MCF 10A (cell line): Measurements from ENCODE around the gene ENTHD1. TPM values are rescaled to one million over a fixed set of nuclear protein-coding genes. Genes with fewer than 3 reads are reported as not detected.

ENCODE experiments used
- BruUV-seq: library from RNA; stranded (reverse); fragments of 400-500 nt; replicated peaks from 2 replicates; lab custom pipeline; 2021; lab: Mats Ljungman, UMichigan
- CTCF ChIA-PET: fragments of 300-600 bp; sonication (Branson Sonifier 250); formaldehyde crosslinking; extraction: SDS; loops from one replicate; lab custom pipeline; 2021; ENCODE audit warnings: antibody characterized with exemption, inconsistent platforms; lab: Yijun Ruan, JAX
- POLR2A ChIA-PET: fragments of 300-600, 350-650 bp; sonication (Branson Sonifier 250); formaldehyde crosslinking; extraction: SDS; loops from one replicate; lab custom pipeline; 2020; ENCODE audit warnings: antibody characterized with exemption, inconsistent platforms; lab: Yijun Ruan, JAX
- DNase-seq: peaks from one replicate; pipeline ENCODE4 v3.0.0-alpha.2; 2018; ENCODE audit not compliant: unreplicated experiment
- H3K27ac Mint-ChIP-seq: one replicate; pipeline ENCODE4 v1.8.0; 2022; ENCODE audit warnings: mild to moderate bottlenecking, low read depth, mixed read lengths; ENCODE audit not compliant: unreplicated experiment
- H3K27me3 Mint-ChIP-seq: one replicate; pipeline ENCODE4 v1.8.0; 2022; ENCODE audit warnings: mixed read lengths; ENCODE audit not compliant: insufficient read depth, unreplicated experiment
- H3K36me3 Mint-ChIP-seq: one replicate; pipeline ENCODE4 v1.8.0; 2022; ENCODE audit warnings: mild to moderate bottlenecking, moderate library complexity, mixed read lengths; ENCODE audit not compliant: insufficient read depth, unreplicated experiment
- H3K4me1 Mint-ChIP-seq: one replicate; pipeline ENCODE4 v1.8.0; 2022; ENCODE audit warnings: mixed read lengths; ENCODE audit not compliant: insufficient read depth, unreplicated experiment
- H3K4me3 Mint-ChIP-seq: one replicate; pipeline ENCODE4 v1.8.0; 2022; ENCODE audit warnings: mild to moderate bottlenecking, moderate library complexity, mixed read lengths; ENCODE audit not compliant: unreplicated experiment
- H3K9me3 Mint-ChIP-seq: one replicate; pipeline ENCODE4 v1.8.0; 2022; ENCODE audit warnings: mixed read lengths; ENCODE audit not compliant: unreplicated experiment
- intact Hi-C: fragments of 100-400 bp; cut with micrococcal nuclease; formaldehyde crosslinking; loops from 2 replicates; pipeline ENCODE4 v1.14.1; 2022
- total RNA-seq: library from RNA; stranded (reverse); gene quantifications from 2 replicates; pipeline ENCODE4 v1.2.3, GENCODE V29; 2022
- TF ChIP-seq, protein P1 (sequence below): fragments of 200-600 bp; IDR thresholded peaks from one replicate; pipeline ENCODE4 v1.8.0; 2022; ENCODE audit warnings: antibody characterized with exemption, mild to moderate bottlenecking; ENCODE audit not compliant: unreplicated experiment

The ENTHD1 gene
- total RNA-seq, 1 experiment from 2014 or later, result not detected

DNA sequence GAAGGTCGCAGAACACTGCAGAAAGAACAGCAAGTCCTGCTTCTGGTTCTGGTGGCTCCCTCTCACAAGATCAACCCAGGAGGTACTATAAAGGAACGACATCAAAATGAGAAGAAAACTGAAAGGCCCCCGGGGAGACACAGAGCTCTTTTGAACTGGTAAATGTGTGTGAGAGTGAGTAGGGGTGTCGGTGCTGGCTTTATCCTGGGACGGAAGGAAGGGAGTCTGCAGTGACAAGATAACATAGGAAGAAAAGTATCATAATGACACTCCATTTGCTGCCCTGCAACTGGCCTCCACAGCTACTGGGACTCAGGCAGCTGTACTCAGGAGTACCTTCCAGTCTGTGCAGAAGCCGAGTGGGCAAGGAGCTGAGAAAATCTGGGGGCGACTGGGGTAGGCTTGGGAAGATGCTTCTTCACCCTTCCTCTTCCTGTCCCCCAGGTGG, 60.9 kb downstream of the ENTHD1 start:
- H3K4me1 Mint-ChIP-seq, result no peaks in the 10 kb centered on the region
- no peaks in the 10 kb centered on the region for H3K36me3 Mint-ChIP-seq
- ChIA-PET CTCF (no interaction called here), POLR2A (no interaction called here)
- H3K27me3 Mint-ChIP-seq, result peaks cover 87% of the 10 kb centered on the region
- H3K9me3 Mint-ChIP-seq, result no peaks in the 10 kb centered on the region
- intact Hi-C loops, result no loop called here
- no peak overlapping the region for H3K4me3 Mint-ChIP-seq
- BruUV-seq, result no TSS peak
- no peak overlapping the region for H3K27ac Mint-ChIP-seq
- no peak for DNase-seq
- TF ChIP-seq, protein P1, sequence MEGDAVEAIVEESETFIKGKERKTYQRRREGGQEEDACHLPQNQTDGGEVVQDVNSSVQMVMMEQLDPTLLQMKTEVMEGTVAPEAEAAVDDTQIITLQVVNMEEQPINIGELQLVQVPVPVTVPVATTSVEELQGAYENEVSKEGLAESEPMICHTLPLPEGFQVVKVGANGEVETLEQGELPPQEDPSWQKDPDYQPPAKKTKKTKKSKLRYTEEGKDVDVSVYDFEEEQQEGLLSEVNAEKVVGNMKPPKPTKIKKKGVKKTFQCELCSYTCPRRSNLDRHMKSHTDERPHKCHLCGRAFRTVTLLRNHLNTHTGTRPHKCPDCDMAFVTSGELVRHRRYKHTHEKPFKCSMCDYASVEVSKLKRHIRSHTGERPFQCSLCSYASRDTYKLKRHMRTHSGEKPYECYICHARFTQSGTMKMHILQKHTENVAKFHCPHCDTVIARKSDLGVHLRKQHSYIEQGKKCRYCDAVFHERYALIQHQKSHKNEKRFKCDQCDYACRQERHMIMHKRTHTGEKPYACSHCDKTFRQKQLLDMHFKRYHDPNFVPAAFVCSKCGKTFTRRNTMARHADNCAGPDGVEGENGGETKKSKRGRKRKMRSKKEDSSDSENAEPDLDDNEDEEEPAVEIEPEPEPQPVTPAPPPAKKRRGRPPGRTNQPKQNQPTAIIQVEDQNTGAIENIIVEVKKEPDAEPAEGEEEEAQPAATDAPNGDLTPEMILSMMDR, result no peak

DNA sequence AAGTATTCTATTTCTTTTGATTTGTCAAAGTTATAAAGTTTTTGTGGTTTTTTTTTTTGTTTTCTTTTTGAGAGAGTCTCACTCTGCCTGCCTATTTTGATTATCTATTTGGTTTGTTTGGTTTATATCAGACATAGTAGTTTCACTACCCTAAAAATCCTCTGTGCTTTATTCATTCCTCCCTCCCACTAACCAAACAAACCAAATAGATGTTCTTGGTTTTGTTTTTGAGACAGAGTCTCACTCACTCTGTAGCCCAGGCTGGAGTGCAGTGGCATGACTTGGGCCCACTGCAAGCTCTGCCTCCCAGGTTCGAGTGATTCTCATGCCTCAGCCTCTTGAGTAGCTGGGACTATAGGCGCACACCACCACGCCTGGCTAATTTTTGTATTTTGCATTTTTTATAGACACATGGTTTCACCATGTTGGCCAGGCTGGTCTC, 67.9 kb downstream of the ENTHD1 start:
- Mint-ChIP-seq H3K36me3 (no peaks in the 10 kb centered on the region), H3K27me3 (peaks cover 20% of the 10 kb centered on the region), H3K9me3 (no peaks in the 10 kb centered on the region), H3K4me3 (no peak overlapping the region), H3K4me1 (peaks cover 3% of the 10 kb centered on the region), H3K27ac (no peak overlapping the region)
- BruUV-seq, result no TSS peak
- POLR2A ChIA-PET, result no interaction called here
- intact Hi-C loops, result no loop called here
- DNase-seq, result no peak
- CTCF ChIA-PET, result no interaction called here
- TF ChIP-seq, protein P1, result no peak

DNA sequence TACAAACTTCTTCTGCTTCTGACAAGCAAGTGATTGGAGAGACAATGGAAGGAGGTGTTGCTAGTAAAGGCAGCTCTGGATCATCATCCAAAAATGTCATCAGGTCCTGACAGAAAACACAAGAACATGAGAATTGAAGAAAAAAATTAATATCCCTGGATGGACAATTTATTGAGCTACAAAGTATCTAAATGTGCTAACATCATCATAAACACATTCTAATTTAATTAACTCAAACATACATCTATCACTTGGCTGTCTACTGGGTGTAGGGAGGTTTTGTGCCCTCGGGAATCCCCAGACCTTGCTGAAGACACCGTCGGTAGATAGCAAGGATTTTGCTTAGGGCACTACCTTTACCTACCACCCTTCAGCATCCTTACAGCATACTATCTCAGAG, 72.6 kb downstream of the ENTHD1 start:
- H3K36me3 Mint-ChIP-seq, result no peaks in the 10 kb centered on the region
- H3K27me3 Mint-ChIP-seq, result no peaks in the 10 kb centered on the region
- H3K4me3 Mint-ChIP-seq, result no peak overlapping the region
- H3K4me1 Mint-ChIP-seq, result peaks cover 12% of the 10 kb centered on the region
- no peak for DNase-seq
- TF ChIP-seq, protein P1, result no peak
- ChIA-PET POLR2A (no interaction called here), CTCF (no interaction called here)
- H3K9me3 Mint-ChIP-seq, result no peaks in the 10 kb centered on the region
- BruUV-seq, result no TSS peak
- intact Hi-C loops, result no loop called here
- H3K27ac Mint-ChIP-seq, result no peak overlapping the region

DNA sequence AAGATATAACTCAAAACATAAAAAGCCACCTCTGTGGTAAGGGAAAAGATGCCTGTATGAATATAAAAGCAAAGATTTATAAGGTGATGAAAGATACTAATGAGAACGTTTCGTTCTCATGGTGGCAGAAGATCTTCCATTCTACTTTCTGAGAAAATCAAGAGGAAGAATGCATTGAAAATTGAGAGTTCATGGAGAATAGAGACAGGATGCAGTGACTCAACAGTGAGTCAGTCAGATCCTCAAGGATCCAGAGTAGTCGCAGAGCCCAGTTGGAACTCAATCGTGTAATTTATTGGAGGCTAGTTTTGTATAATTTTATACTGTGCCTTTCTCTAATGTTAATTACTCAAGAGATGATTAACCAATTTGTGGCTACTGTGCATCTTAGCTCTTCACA, 73.3 kb downstream of the ENTHD1 start:
- no peaks in the 10 kb centered on the region for H3K27me3 Mint-ChIP-seq
- H3K9me3 Mint-ChIP-seq, result no peaks in the 10 kb centered on the region
- no peak overlapping the region for H3K27ac Mint-ChIP-seq
- ChIA-PET CTCF (no interaction called here), POLR2A (no interaction called here)
- TF ChIP-seq, protein P1, result no peak
- no TSS peak for BruUV-seq
- DNase-seq, result peak; percentile 72
- no peak overlapping the region for H3K4me3 Mint-ChIP-seq
- intact Hi-C loops, result no loop called here
- H3K4me1 Mint-ChIP-seq, result peaks cover 12% of the 10 kb centered on the region
- H3K36me3 Mint-ChIP-seq, result no peaks in the 10 kb centered on the region
